Mesenchymal stem cell (in vitro differentiated cells and primary cell): ENCODE measurements around the gene MACROD2.
"Not testable (repeated sequence)": the region's sequence is repeated elsewhere in the genome, so short reads cannot be mapped to it uniquely, and the experiment has no call there.

Experiments used
- DNase-seq: peaks from one replicate; pipeline ENCODE4 v3.0.0-alpha.2; 2013
- H2AFZ ChIP-seq: one replicate; pipeline ENCODE4 v1.6.1; 2013; ENCODE audit warnings: low read depth, mild to moderate bottlenecking, control low read depth, inconsistent platforms, low read length, moderate library complexity
- H2AK5ac ChIP-seq: 2 replicates; pipeline ENCODE4 v1.6.1; 2013; ENCODE audit warnings: low read length, moderate library complexity, mild to moderate bottlenecking, inconsistent platforms; ENCODE audit not compliant: severe bottlenecking
- H2BK120ac ChIP-seq: one replicate; pipeline ENCODE4 v1.6.1; 2013; ENCODE audit warnings: low read depth, mild to moderate bottlenecking, inconsistent platforms, low read length, moderate library complexity
- H2BK12ac ChIP-seq, 2 experiments: one replicate each; pipeline ENCODE4 v1.6.1; 2013; ENCODE audit warnings: inconsistent platforms in 2 of 2, low read length in 2 of 2, mild to moderate bottlenecking in 2 of 2, moderate library complexity in 2 of 2, control low read depth in 1 of 2
- H2BK15ac ChIP-seq: one replicate; pipeline ENCODE4 v1.6.1; 2013; ENCODE audit warnings: mild to moderate bottlenecking, low read depth, inconsistent platforms; ENCODE audit not compliant: poor library complexity, severe bottlenecking
- H2BK5ac ChIP-seq: 2 replicates; pipeline ENCODE4 v1.6.1; 2013; ENCODE audit warnings: low read depth, mild to moderate bottlenecking, low read length, control low read depth, inconsistent platforms; ENCODE audit not compliant: poor library complexity, severe bottlenecking
- H3K14ac ChIP-seq, 2 experiments: one replicate each; pipeline ENCODE4 v1.6.1; 2013; ENCODE audit warnings: inconsistent platforms in 2 of 2, low read length in 2 of 2, control low read depth in 1 of 2, mild to moderate bottlenecking in 1 of 2, moderate library complexity in 1 of 2
- H3K18ac ChIP-seq, 2 experiments: one replicate each; pipeline ENCODE4 v1.6.1; 2013; ENCODE audit warnings: inconsistent platforms in 2 of 2, low read length in 2 of 2, control low read depth in 1 of 2, low read depth in 1 of 2, mild to moderate bottlenecking in 1 of 2
- H3K23ac ChIP-seq, 2 experiments: one replicate each; pipeline ENCODE4 v1.6.1; 2013; ENCODE audit warnings: inconsistent platforms in 2 of 2, low read length in 2 of 2, mild to moderate bottlenecking in 2 of 2, moderate library complexity in 2 of 2, control low read depth in 1 of 2
- H3K27ac ChIP-seq: 2 replicates; pipeline ENCODE4 v1.5.1; 2013; ENCODE audit warnings: mild to moderate bottlenecking, moderate library complexity, low read length, control low read depth, inconsistent platforms; ENCODE audit not compliant: poor library complexity, severe bottlenecking
- H3K27me3 ChIP-seq, 2 experiments: 2 replicates each; pipeline versions ENCODE4 v1.6.1 to v1.7.0; 2013; ENCODE audit warnings: low read length in 2 of 2, mild to moderate bottlenecking in 2 of 2, moderate library complexity in 2 of 2, control low read depth in 1 of 2, inconsistent platforms in 1 of 2; ENCODE audit not compliant: control insufficient read depth in 1 of 2, insufficient read depth in 1 of 2
- H3K36me3 ChIP-seq, 2 experiments: 2 replicates each; pipeline versions ENCODE4 v1.6.1 to v1.7.0; 2013; ENCODE audit warnings: low read length in 2 of 2, control low read depth in 1 of 2, inconsistent platforms in 1 of 2, low read depth in 1 of 2, mild to moderate bottlenecking in 1 of 2; ENCODE audit not compliant: insufficient read depth in 2 of 2, control insufficient read depth in 1 of 2
- H3K4ac ChIP-seq, 2 experiments: one replicate each; pipeline ENCODE4 v1.6.1; 2013; ENCODE audit warnings: inconsistent platforms in 2 of 2, low read length in 2 of 2, mild to moderate bottlenecking in 2 of 2, moderate library complexity in 2 of 2, control low read depth in 1 of 2, low read depth in 1 of 2
- H3K4me1 ChIP-seq: 2 replicates; pipeline ENCODE4 v1.6.1; 2013; ENCODE audit warnings: low read depth, low read length, control low read depth; ENCODE audit not compliant: control insufficient read depth, insufficient read depth
- H3K4me2 ChIP-seq: 2 replicates; pipeline ENCODE4 v1.6.1; 2013; ENCODE audit warnings: low read length, mild to moderate bottlenecking, inconsistent platforms; ENCODE audit not compliant: poor library complexity, severe bottlenecking
- H3K4me3 ChIP-seq, 2 experiments: 2 replicates each; pipeline versions ENCODE4 v1.5.1 to v1.7.0; 2013; ENCODE audit warnings: low read length in 2 of 2, mild to moderate bottlenecking in 2 of 2, control low read depth in 1 of 2, low read depth in 1 of 2; ENCODE audit not compliant: insufficient read depth in 1 of 2
- H3K79me1 ChIP-seq: replicated peaks from 2 replicates; pipeline ENCODE4 v1.6.1; 2013; ENCODE audit warnings: mild to moderate bottlenecking, control low read depth, low read length, inconsistent platforms; ENCODE audit not compliant: poor library complexity, severe bottlenecking
- H3K9ac ChIP-seq: 2 replicates; pipeline ENCODE4 v1.7.0; 2013; ENCODE audit warnings: mild to moderate bottlenecking, low read length, moderate library complexity
- H3K9me3 ChIP-seq: 2 replicates; pipeline ENCODE4 v1.7.0; 2013; ENCODE audit warnings: mild to moderate bottlenecking, low read length; ENCODE audit not compliant: control insufficient read depth
- H4K8ac ChIP-seq: one replicate; pipeline ENCODE4 v1.6.1; 2013; ENCODE audit warnings: inconsistent platforms, mild to moderate bottlenecking, low read length, moderate library complexity
- H4K91ac ChIP-seq: one replicate; pipeline ENCODE4 v1.6.1; 2013; ENCODE audit warnings: mild to moderate bottlenecking, low read length, inconsistent platforms
- WGBS: methylation state at CpG from one replicate; pipeline ENCODE4 v1.1.7; 2013; ENCODE audit warnings: mixed read lengths; 5-methylcytosine and 5-hydroxymethylcytosine counted together

Gene MACROD2

GRCh38 chr20:14926436-14926835, 931.1 kb downstream of the MACROD2 start:
- H3K18ac ChIP-seq, H3K9ac ChIP-seq, H3K4ac ChIP-seq, H3K27ac ChIP-seq, H2BK120ac ChIP-seq, H3K27me3 ChIP-seq, H2BK12ac ChIP-seq, H3K4me3 ChIP-seq, H3K23ac ChIP-seq, DNase-seq, H2BK15ac ChIP-seq, H3K14ac ChIP-seq, H4K91ac ChIP-seq, H3K79me1 ChIP-seq, H3K4me1 ChIP-seq, H2BK5ac ChIP-seq, H2AFZ ChIP-seq, H3K4me2 ChIP-seq, H3K36me3 ChIP-seq, H4K8ac ChIP-seq, H3K9me3 ChIP-seq, H2AK5ac ChIP-seq: not testable (repeated sequence)
- 90% methylated on average over 2 of the region's 2 CpGs for WGBS

DNA sequence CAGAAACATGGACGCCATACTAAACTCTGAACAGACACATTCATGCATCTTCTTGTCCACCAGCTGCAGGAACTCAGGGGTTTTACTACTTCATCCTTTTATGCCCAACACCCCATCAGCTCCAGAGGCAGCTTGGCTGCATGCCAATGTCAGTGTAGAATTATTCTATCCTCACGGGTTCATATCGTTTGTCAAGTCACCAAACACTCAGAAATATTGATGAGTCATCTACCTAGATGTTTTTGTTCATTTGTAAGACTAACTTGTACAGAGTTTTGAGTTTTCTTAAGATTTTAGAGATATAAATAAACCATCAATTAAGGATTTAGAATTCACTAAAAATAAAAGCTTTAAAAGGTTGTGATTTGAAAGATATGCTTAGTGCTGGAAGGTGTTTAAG, 932.8 kb downstream of the MACROD2 start:
- H3K4ac ChIP-seq, result no peak overlapping the region
- no peaks in the 10 kb centered on the region for H3K79me1 ChIP-seq
- H3K4me1 ChIP-seq, result no peaks in the 10 kb centered on the region
- H3K23ac ChIP-seq, result no peak overlapping the region
- no peaks in the 10 kb centered on the region for H3K27me3 ChIP-seq
- 33% methylated on average over 1 of the region's 3 CpGs for WGBS
- no peak overlapping the region for H3K18ac ChIP-seq
- no peak overlapping the region for H3K4me3 ChIP-seq
- H2BK120ac ChIP-seq, result no peak overlapping the region
- H2BK5ac ChIP-seq, result no peak overlapping the region
- H4K91ac ChIP-seq, result no peak overlapping the region
- no peak overlapping the region for H2BK15ac ChIP-seq
- no peaks in the 10 kb centered on the region for H3K36me3 ChIP-seq
- no peak overlapping the region for H2BK12ac ChIP-seq
- H3K9ac ChIP-seq, result no peak overlapping the region
- H3K27ac ChIP-seq, result no peak overlapping the region
- no peak for DNase-seq
- no peak overlapping the region for H2AFZ ChIP-seq
- H3K14ac ChIP-seq, result no peak overlapping the region
- no peak overlapping the region for H2AK5ac ChIP-seq
- no peaks in the 10 kb centered on the region for H3K9me3 ChIP-seq
- no peak overlapping the region for H4K8ac ChIP-seq
- H3K4me2 ChIP-seq, result no peak overlapping the region

GRCh38 chr20:14929388-14929787, 934.1 kb downstream of the MACROD2 start:
- Histone ChIP-seq H4K8ac (no peak overlapping the region), H4K91ac (no peak overlapping the region), H3K9ac (no peak overlapping the region), H3K27ac (no peak overlapping the region), H2BK12ac (no peak overlapping the region), H3K18ac (no peak overlapping the region), H3K23ac (no peak overlapping the region), H3K4ac (no peak overlapping the region), H3K9me3 (no peaks in the 10 kb centered on the region), H3K27me3 (no peaks in the 10 kb centered on the region), H2BK15ac (no peak overlapping the region), H3K4me2 (no peak overlapping the region), H2AFZ (no peak overlapping the region), H2BK5ac (no peak overlapping the region), H3K36me3 (no peaks in the 10 kb centered on the region), H3K4me3 (no peak overlapping the region), H3K14ac (no peak overlapping the region), H2BK120ac (no peak overlapping the region), H2AK5ac (no peak overlapping the region), H3K79me1 (no peaks in the 10 kb centered on the region), H3K4me1 (no peaks in the 10 kb centered on the region)
- no peak for DNase-seq
- 73% methylated on average over 3 of the region's 8 CpGs for WGBS

- no peaks in the 10 kb centered on the region for H3K36me3 ChIP-seq
- no peak overlapping the region for H2AFZ ChIP-seq
- no peak overlapping the region for H3K14ac ChIP-seq
- no peaks in the 10 kb centered on the region for H3K4me1 ChIP-seq
- no peak overlapping the region for H2BK12ac ChIP-seq
- no peak for DNase-seq
- no peaks in the 10 kb centered on the region for H3K9me3 ChIP-seq
- H3K4ac ChIP-seq, result no peak overlapping the region
- no peak overlapping the region for H3K4me2 ChIP-seq
- no peak overlapping the region for H3K18ac ChIP-seq
- H2BK120ac ChIP-seq, result no peak overlapping the region
- no peak overlapping the region for H3K27ac ChIP-seq
- H3K23ac ChIP-seq, result no peak overlapping the region
- H3K4me3 ChIP-seq, result no peak overlapping the region
- no peaks in the 10 kb centered on the region for H3K79me1 ChIP-seq
- 89% methylated on average over 2 of the region's 4 CpGs for WGBS
- no peak overlapping the region for H2AK5ac ChIP-seq
- no peak overlapping the region for H2BK5ac ChIP-seq
- H3K9ac ChIP-seq, result no peak overlapping the region
- H3K27me3 ChIP-seq, result no peaks in the 10 kb centered on the region
- H4K8ac ChIP-seq, result no peak overlapping the region
- H2BK15ac ChIP-seq, result no peak overlapping the region
- no peak overlapping the region for H4K91ac ChIP-seq
Observed at GRCh38 chr20:14932040-14932439, 936.7 kb downstream of the MACROD2 start.
